Measurements from ENCODE around the gene RBM10. TPM values are rescaled to one million over a fixed set of nuclear protein-coding genes. Genes with fewer than 3 reads are reported as not detected.

Gene RBM10
- total RNA-seq, 1 donor from 2014 or later = 74.6 TPM

DNA sequence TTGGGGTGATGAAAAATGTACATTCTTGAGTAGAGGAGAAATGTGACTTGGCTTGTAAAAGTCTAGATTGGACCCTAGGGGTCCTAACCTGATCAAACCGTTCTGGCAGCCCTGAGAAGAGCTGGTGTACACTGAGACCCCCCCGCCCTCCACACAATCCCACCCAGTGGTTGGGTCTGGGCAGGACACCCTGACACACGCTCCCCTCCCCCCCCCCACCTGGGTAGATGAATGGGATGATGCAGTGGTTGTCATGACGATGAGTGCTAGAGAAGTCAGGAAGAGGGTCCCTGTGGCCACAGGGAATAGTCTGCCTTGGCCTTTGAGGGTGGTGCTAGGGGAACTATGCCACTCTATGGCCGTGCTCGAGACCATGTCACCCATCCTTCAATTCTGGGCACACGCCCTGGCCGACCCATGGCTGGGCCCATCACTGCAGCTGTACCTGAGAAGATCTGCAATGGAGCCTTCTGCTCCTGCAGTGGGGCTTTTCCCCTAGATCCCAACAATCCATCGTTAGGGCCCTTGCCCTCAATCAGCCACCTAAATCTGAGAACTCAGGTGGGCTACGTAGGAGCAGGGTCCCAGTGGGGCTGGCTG, 77.8 kb downstream of the RBM10 start:
- Mint-ChIP-seq H3K4me3 (ENCODE audit: unreplicated experiment) (no peak overlapping the region), H3K27me3 (ENCODE audit: unreplicated experiment) (peaks cover 11% of the 10 kb centered on the region), H3K9me3 (ENCODE audit: unreplicated experiment) (peaks cover 12% of the 10 kb centered on the region), H3K4me1 (ENCODE audit: low read depth, unreplicated experiment) (peaks cover 17% of the 10 kb centered on the region), H3K36me3 (ENCODE audit: unreplicated experiment) (no peaks in the 10 kb centered on the region), H3K27ac (ENCODE audit: unreplicated experiment) (no peak overlapping the region)
- DNase-seq = no peak
- TF ChIP-seq, protein P1, sequence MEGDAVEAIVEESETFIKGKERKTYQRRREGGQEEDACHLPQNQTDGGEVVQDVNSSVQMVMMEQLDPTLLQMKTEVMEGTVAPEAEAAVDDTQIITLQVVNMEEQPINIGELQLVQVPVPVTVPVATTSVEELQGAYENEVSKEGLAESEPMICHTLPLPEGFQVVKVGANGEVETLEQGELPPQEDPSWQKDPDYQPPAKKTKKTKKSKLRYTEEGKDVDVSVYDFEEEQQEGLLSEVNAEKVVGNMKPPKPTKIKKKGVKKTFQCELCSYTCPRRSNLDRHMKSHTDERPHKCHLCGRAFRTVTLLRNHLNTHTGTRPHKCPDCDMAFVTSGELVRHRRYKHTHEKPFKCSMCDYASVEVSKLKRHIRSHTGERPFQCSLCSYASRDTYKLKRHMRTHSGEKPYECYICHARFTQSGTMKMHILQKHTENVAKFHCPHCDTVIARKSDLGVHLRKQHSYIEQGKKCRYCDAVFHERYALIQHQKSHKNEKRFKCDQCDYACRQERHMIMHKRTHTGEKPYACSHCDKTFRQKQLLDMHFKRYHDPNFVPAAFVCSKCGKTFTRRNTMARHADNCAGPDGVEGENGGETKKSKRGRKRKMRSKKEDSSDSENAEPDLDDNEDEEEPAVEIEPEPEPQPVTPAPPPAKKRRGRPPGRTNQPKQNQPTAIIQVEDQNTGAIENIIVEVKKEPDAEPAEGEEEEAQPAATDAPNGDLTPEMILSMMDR (IDR thresholded peaks at IDR 0.05; ENCODE audit: partially characterized antibody, unreplicated experiment) = no peak

DNA sequence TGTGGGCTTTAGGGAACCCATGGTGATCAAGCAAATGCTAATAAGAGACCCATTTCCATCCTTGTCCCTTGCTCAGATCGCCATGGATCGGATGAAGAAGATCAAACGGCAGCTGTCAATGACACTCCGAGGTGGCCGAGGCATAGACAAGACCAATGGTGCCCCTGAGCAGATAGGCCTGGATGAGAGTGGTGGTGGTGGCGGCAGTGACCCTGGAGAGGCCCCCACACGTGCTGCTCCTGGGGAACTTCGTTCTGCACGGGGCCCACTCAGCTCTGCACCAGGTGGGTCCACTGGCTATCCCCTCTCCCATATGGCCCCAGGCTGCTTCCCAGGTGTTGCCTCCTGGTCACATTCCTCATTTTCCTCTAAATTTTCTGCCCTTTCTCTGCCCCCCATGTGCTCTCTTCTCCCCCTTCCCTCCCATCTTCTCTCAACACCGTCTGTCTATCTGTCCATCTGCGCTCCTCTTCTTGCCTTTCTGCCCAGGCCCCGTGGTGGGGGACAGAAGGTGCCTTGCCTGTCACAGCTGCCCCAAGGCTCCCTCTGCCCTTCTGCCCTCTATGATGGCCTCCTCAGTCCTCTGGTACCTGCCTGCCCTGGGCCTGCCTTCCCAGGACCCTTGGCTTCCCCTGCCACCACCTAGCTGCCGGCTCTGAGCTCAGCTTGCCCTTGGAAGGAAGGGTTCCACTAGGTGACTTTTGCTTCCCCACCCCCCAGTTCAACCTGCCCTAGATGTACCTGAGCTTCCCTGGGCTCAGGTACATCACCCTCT, 78.6 kb downstream of the RBM10 start:
- DNase-seq = no peak
- H3K27ac Mint-ChIP-seq (ENCODE audit: unreplicated experiment) = no peak overlapping the region
- H3K4me1 Mint-ChIP-seq (ENCODE audit: low read depth, unreplicated experiment) = peaks cover 17% of the 10 kb centered on the region
- H3K4me3 Mint-ChIP-seq (ENCODE audit: unreplicated experiment) = no peak overlapping the region
- H3K9me3 Mint-ChIP-seq (ENCODE audit: unreplicated experiment) = peaks cover 7% of the 10 kb centered on the region
- TF ChIP-seq, protein P1 (IDR thresholded peaks at IDR 0.05; ENCODE audit: partially characterized antibody, unreplicated experiment) = no peak
- H3K27me3 Mint-ChIP-seq (ENCODE audit: unreplicated experiment) = peaks cover 9% of the 10 kb centered on the region
- no peaks in the 10 kb centered on the region for H3K36me3 Mint-ChIP-seq (ENCODE audit: unreplicated experiment)

DNA sequence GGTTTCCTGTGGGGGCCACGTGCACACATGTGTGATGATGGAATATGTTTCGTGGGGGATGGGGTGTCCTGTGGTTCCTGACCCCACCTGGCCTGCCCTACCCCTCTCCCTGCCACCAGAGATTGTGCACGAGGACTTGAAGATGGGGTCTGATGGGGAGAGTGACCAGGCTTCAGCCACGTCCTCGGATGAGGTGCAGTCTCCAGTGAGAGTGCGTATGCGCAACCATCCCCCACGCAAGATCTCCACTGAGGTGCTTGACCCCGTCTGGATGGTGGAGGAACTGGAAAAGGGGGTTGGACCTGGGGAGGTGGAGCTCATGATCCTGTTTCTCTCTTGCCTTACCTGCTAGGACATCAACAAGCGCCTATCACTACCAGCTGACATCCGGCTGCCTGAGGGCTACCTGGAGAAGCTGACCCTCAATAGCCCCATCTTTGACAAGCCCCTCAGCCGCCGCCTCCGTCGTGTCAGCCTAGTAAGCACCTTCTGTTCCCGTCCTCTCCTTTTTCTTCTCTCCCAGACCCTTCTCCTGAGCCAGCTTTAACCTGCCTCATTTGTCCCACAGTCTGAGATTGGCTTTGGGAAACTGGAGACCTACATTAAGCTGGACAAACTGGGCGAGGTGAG, 79.4 kb downstream of the RBM10 start:
- no peak for DNase-seq
- H3K36me3 Mint-ChIP-seq (ENCODE audit: unreplicated experiment) = no peaks in the 10 kb centered on the region
- H3K27me3 Mint-ChIP-seq (ENCODE audit: unreplicated experiment) = peaks cover 6% of the 10 kb centered on the region
- peaks cover 7% of the 10 kb centered on the region for H3K9me3 Mint-ChIP-seq (ENCODE audit: unreplicated experiment)
- TF ChIP-seq, protein P1 (IDR thresholded peaks at IDR 0.05; ENCODE audit: partially characterized antibody, unreplicated experiment) = no peak
- no peak overlapping the region for H3K27ac Mint-ChIP-seq (ENCODE audit: unreplicated experiment)
- peaks cover 16% of the 10 kb centered on the region for H3K4me1 Mint-ChIP-seq (ENCODE audit: low read depth, unreplicated experiment)
- H3K4me3 Mint-ChIP-seq (ENCODE audit: unreplicated experiment) = no peak overlapping the region

DNA sequence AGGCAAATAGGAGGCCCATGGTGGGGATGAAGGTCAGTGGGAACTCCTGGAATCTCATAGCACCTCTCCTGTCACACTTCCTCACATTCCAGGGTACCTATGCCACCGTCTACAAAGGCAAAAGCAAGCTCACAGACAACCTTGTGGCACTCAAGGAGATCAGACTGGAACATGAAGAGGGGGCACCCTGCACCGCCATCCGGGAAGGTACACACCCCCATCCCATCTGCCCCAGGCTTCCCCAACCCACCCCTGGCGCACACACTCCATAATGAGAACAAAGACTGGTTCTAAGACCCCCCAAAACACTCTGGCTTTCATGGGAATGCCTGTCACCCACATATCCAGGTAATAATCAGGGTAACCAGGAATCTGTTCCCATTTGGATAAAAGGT, 79.9 kb downstream of the RBM10 start:
- peaks cover 2% of the 10 kb centered on the region for H3K27me3 Mint-ChIP-seq (ENCODE audit: unreplicated experiment)
- H3K4me1 Mint-ChIP-seq (ENCODE audit: low read depth, unreplicated experiment) = peaks cover 11% of the 10 kb centered on the region
- no peaks in the 10 kb centered on the region for H3K36me3 Mint-ChIP-seq (ENCODE audit: unreplicated experiment)
- H3K9me3 Mint-ChIP-seq (ENCODE audit: unreplicated experiment) = peaks cover 5% of the 10 kb centered on the region
- no peak for DNase-seq
- TF ChIP-seq, protein P1 (IDR thresholded peaks at IDR 0.05; ENCODE audit: partially characterized antibody, unreplicated experiment) = no peak
- H3K4me3 Mint-ChIP-seq (ENCODE audit: unreplicated experiment) = no peak overlapping the region
- H3K27ac Mint-ChIP-seq (ENCODE audit: unreplicated experiment) = no peak overlapping the region

DNA sequence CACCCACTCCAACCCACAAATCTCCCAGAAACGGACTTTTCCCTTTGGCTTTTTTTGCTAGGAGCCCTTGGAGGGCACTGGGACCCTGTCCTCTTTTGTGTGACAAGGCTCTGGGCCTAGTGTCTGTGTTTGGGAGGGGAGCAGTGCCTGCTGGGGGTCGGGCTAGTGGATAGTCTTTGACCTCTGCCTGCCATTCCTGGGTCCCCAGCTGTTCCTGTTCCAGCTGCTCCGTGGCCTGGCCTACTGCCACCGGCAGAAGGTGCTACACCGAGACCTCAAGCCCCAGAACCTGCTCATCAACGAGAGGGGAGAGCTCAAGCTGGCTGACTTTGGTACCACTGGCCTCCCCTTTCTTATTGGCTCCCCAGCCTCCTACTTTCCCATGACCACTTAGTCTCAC, 81.0 kb downstream of the RBM10 start:
- Mint-ChIP-seq H3K9me3 (ENCODE audit: unreplicated experiment) (peaks cover 5% of the 10 kb centered on the region), H3K27ac (ENCODE audit: unreplicated experiment) (no peak overlapping the region)
- DNase-seq = no peak

More for the DNA sequence above, 81.0 kb downstream of the RBM10 start:
- H3K4me3 Mint-ChIP-seq (ENCODE audit: unreplicated experiment) = no peak overlapping the region
- H3K4me1 Mint-ChIP-seq (ENCODE audit: low read depth, unreplicated experiment) = no peaks in the 10 kb centered on the region
- no peaks in the 10 kb centered on the region for H3K36me3 Mint-ChIP-seq (ENCODE audit: unreplicated experiment)
- no peaks in the 10 kb centered on the region for H3K27me3 Mint-ChIP-seq (ENCODE audit: unreplicated experiment)
- TF ChIP-seq, protein P1 (IDR thresholded peaks at IDR 0.05; ENCODE audit: partially characterized antibody, unreplicated experiment) = no peak

Measured in glutamatergic neuron (in vitro differentiated cells).